ENCODE data around the gene MICALL1.

DNA sequence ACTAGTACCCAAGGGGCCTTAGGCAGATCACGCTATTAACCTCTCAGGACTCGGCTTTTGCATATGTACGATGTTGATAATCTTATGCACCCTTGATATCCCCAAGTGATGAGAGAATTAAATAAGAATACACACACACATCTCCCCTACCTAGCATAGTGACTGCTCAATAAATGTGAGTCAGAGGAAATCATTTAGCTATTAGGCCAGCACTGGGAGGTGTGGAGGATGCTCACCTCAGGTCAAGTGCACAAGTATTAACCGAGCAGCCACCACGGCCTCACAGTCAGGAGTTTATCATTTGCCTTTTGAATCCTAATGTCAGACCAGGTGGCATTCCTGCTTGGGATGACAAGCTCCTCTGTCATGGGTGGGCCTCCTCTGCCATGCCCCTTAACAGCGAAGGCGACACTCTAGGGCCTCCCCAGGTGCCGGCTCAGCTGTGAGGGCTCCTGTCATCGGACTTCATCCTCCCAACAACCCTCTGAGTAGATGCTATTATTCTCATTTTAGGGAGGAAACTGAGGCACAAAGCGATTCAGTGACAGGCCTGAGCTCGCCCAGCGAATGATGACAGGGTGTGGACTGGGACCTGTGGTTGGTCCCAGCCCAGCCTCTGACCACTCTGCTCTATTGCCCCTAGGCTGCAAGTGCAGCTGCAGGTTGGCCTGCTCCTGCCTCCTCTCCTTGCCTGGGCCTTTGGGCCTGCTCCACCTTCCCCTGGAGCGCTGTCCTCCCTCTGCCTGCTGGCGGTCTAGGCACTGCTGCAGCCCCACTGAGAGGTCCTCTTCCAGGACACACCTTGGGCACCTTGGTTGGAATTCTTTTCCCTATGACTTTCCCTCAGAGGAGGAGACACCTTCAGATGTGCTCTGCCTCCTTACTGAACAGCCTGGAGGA is 83.3 kb downstream of the MICALL1 start:
- no peak for TF ChIP-seq EZH2 (IDR thresholded peaks at IDR 0.05; ENCODE audit: insufficient read depth, poor library complexity, severe bottlenecking)
- TF ChIP-seq EZH2phosphoT487 (IDR thresholded peaks at IDR 0.05; ENCODE audit: insufficient read depth, low read depth): no peak

Measured in GM23248 (cell line).